WTC11 (cell line): ENCODE measurements around the gene KIF5A. TPM values are rescaled to one million over a fixed set of nuclear protein-coding genes. Genes with fewer than 3 reads are reported as not detected.
A peak's percentile ranks its signal among the peaks of the same experiment; 100 is the strongest.

ENCODE experiments used
- ATAC-seq: fragments of 200-7000 bp; cut with Tn5 transposase; 2 replicates; pipeline ENCODE4 v1.10.0; 2021; ENCODE audit warnings: mild to moderate bottlenecking, moderate library complexity
- CTCF ChIA-PET: fragments of 300-600 bp; sonication (Branson Sonifier 250); formaldehyde crosslinking; loops from one replicate; lab custom pipeline; 2021; ENCODE audit warnings: antibody characterized with exemption; lab: Charles Lee
- POLR2A ChIA-PET: fragments of 350-600 bp; sonication (Branson Sonifier 250); formaldehyde crosslinking; loops from one replicate; lab custom pipeline; 2021; ENCODE audit warnings: antibody characterized with exemption; lab: Charles Lee
- DNase-seq: peaks from one replicate; pipeline ENCODE4 v3.0.0; 2021; ENCODE audit warnings: low spot score
- H3K27ac Mint-ChIP-seq: 2 replicates; pipeline ENCODE4 v1.8.0; 2021; ENCODE audit warnings: mixed read lengths
- H3K27me3 Mint-ChIP-seq: 2 replicates; pipeline ENCODE4 v1.8.0; 2021; ENCODE audit warnings: low read depth, mild to moderate bottlenecking, moderate library complexity, mixed read lengths
- H3K36me3 Mint-ChIP-seq: 2 replicates; pipeline ENCODE4 v1.8.0; 2021; ENCODE audit warnings: mixed read lengths
- H3K4me1 Mint-ChIP-seq: 2 replicates; pipeline ENCODE4 v1.8.0; 2022; ENCODE audit warnings: mixed read lengths
- H3K4me3 Mint-ChIP-seq: 2 replicates; pipeline ENCODE4 v1.8.0; 2021; ENCODE audit warnings: mild to moderate bottlenecking, moderate library complexity, mixed read lengths
- H3K9me3 Mint-ChIP-seq: 2 replicates; pipeline ENCODE4 v1.8.0; 2021; ENCODE audit warnings: mixed read lengths
- FOXP1 ChIP-seq: sonication (generic); formaldehyde crosslinking; IDR thresholded peaks from 2 replicates; pipeline ENCODE4 v1.8.0; 2022; ENCODE audit warnings: missing genetic modification reagents, mild to moderate bottlenecking, moderate library complexity, borderline replicate concordance
- JUN ChIP-seq: sonication (generic); formaldehyde crosslinking; IDR thresholded peaks from 2 replicates; pipeline ENCODE4 v1.8.0; 2023; ENCODE audit warnings: mild to moderate bottlenecking, missing genetic modification reagents
- KAT7 ChIP-seq: sonication (generic); formaldehyde crosslinking; IDR thresholded peaks from 2 replicates; pipeline ENCODE4 v1.8.1; 2023; ENCODE audit warnings: missing genetic modification reagents, mild to moderate bottlenecking, borderline replicate concordance
- MXD4 ChIP-seq: fragments of 250-450 bp; sonication (Bioruptor Pico); IDR thresholded peaks from 2 replicates; pipeline ENCODE4 v1.8.0; 2021; ENCODE audit warnings: mild to moderate bottlenecking, moderate library complexity, borderline replicate concordance
- MYBL2 ChIP-seq: sonication (generic); formaldehyde crosslinking; IDR thresholded peaks from 2 replicates; pipeline ENCODE4 v1.8.1; 2023; ENCODE audit warnings: mild to moderate bottlenecking, moderate library complexity, missing genetic modification reagents
- NFE2L1 ChIP-seq: sonication (generic); formaldehyde crosslinking; IDR thresholded peaks from 2 replicates; pipeline ENCODE4 v1.8.1; 2023; ENCODE audit warnings: missing genetic modification reagents
- NFYB ChIP-seq: sonication (generic); formaldehyde crosslinking; conservative IDR thresholded peaks from 2 replicates; pipeline ENCODE4 v1.8.0; 2022; ENCODE audit warnings: low read depth, missing genetic modification reagents
- NR1H2 ChIP-seq: sonication (generic); formaldehyde crosslinking; IDR thresholded peaks from 2 replicates; pipeline ENCODE4 v1.9.0; 2021; ENCODE audit warnings: mild to moderate bottlenecking, moderate library complexity, missing genetic modification reagents
- OVOL2 ChIP-seq: fragments of 250-450 bp; sonication (Bioruptor Pico); IDR thresholded peaks from 2 replicates; pipeline ENCODE4 v1.9.0; 2021; ENCODE audit warnings: mild to moderate bottlenecking, borderline replicate concordance
- TCF7 ChIP-seq: sonication (generic); formaldehyde crosslinking; IDR thresholded peaks from 2 replicates; pipeline ENCODE4 v1.8.0; 2022; ENCODE audit warnings: mild to moderate bottlenecking, low read depth, missing genetic modification reagents, moderate library complexity
- ZNF232 ChIP-seq: sonication (generic); formaldehyde crosslinking; IDR thresholded peaks from 2 replicates; pipeline ENCODE4 v1.8.0; 2022; ENCODE audit warnings: mild to moderate bottlenecking, missing genetic modification reagents
- total RNA-seq: library from RNA; stranded (reverse); gene quantifications from 3 replicates; pipeline ENCODE4 v1.2.3, GENCODE V29; 2021
- TF ChIP-seq, protein P1 (sequence below): sonication (generic); formaldehyde crosslinking; IDR thresholded peaks from 2 replicates; pipeline ENCODE4 v1.8.1; 2023; ENCODE audit warnings: mild to moderate bottlenecking, moderate library complexity, missing genetic modification reagents
- TF ChIP-seq, protein P2 (sequence below): fragments of 250-450 bp; sonication (Bioruptor Pico); conservative IDR thresholded peaks from 2 replicates; pipeline ENCODE4 v1.9.0; 2021; ENCODE audit warnings: mild to moderate bottlenecking
- TF ChIP-seq, protein P3 (sequence below): sonication (generic); formaldehyde crosslinking; IDR thresholded peaks from 2 replicates; pipeline ENCODE4 v1.8.1; 2023; ENCODE audit warnings: mild to moderate bottlenecking, missing genetic modification reagents, borderline replicate concordance
- TF ChIP-seq, protein P4 (sequence below): sonication (generic); formaldehyde crosslinking; IDR thresholded peaks from 2 replicates; pipeline ENCODE4 v1.8.0; 2022; ENCODE audit warnings: mild to moderate bottlenecking, missing genetic modification reagents
- TF ChIP-seq, protein P5 (sequence below): sonication (generic); formaldehyde crosslinking; conservative IDR thresholded peaks from 2 replicates; pipeline ENCODE4 v1.8.1; 2022; ENCODE audit warnings: mild to moderate bottlenecking, missing genetic modification reagents
- TF ChIP-seq, protein P6 (sequence below): fragments of 250-450 bp; sonication (Bioruptor Pico); IDR thresholded peaks from 2 replicates; pipeline ENCODE4 v2.1.2; 2022; ENCODE audit warnings: mild to moderate bottlenecking, moderate library complexity

The KIF5A gene
- total RNA-seq, 1 experiment from 2014 or later: 16.1 TPM

DNA sequence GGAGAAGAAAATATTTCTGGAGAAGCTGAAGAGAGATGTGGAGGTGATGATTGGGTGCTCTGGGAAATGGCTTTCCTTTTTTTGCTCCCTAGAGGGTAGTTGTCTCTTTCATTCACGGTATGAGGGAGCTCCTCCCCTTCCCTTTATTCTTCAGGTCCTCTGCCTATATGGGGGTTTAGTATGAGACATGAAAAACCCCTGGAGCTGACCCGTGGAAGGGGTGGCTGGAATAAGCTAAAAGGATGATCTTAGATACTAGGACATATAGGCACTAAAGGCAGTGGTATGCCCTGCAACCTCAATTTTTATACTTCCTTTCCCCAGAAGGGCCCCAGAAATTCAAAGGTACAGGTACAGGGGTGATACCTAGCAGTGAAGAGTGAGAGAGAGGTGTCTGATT is 50.6 kb downstream of the KIF5A start (continued):
- TF ChIP-seq JUN (CRISPR knock-in tag) (no peak), MYBL2 (no peak), MXD4 (CRISPR knock-in tag) (no peak)
- TF ChIP-seq, protein P1, sequence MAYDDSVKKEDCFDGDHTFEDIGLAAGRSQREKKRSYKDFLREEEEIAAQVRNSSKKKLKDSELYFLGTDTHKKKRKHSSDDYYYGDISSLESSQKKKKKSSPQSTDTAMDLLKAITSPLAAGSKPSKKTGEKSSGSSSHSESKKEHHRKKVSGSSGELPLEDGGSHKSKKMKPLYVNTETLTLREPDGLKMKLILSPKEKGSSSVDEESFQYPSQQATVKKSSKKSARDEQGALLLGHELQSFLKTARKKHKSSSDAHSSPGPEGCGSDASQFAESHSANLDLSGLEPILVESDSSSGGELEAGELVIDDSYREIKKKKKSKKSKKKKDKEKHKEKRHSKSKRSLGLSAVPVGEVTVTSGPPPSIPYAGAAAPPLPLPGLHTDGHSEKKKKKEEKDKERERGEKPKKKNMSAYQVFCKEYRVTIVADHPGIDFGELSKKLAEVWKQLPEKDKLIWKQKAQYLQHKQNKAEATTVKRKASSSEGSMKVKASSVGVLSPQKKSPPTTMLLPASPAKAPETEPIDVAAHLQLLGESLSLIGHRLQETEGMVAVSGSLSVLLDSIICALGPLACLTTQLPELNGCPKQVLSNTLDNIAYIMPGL (CRISPR knock-in tag): no peak

DNA sequence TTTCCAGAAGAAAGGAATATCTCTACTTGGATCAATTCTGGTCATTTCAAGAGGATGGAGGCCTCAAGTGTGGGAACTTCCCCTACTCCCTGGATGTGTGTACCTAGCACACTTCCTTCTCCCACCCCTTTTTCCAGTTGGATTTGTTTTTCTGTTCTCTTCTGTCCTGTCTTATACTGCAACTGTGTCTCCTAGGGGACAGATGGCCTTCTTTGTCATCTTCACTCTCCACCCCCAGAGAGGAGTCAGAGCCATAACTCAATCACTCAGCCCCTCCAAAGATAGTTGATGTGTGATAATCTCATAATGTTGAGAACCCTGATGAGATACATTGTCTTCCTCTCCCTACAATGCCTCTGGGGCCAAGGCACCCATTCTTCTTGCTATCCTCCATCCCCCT is 52.7 kb downstream of the KIF5A start:
- POLR2A ChIA-PET: no interaction called here

DNA sequence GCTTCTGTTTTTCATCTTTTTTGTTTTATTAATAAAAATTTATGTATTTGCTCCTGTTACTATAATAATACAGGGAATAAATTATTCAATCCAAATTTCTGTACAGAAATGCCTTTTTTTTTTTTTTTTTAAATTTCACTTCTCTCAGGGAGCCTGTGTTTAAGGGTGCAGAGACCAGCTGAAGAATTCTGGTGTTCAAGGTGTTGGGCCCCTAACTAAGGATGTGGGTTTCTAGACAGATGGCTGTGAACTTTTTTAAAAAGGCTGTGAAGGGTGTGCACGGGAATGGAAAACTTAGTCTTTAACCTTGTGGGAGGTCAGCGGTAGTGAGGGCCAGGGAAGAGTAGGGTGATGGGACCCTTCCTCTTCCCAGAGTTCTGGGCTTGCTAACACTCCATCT is 53.5 kb downstream of the KIF5A start:
- peaks cover 20% of the 10 kb centered on the region for H3K4me1 Mint-ChIP-seq
- ChIA-PET POLR2A (interaction anchor here (0.5 to 1.4 kb wide), 5 partner anchors 11 to 99 kb away, joined by 3 to 7 read pairs (median 3); partner anchors contain the start of genes B4GALNT1 and OS9), CTCF (interaction anchor here (0.8 to 1.7 kb wide), 9 partner anchors 12 to 144 kb away, joined by 3 to 16 read pairs (median 5); partner anchors contain the start of genes B4GALNT1, DDIT3, GLI1 and PIP4K2C)
- no peak for ATAC-seq
- peak overlapping the region; percentile 93 for H3K27ac Mint-ChIP-seq
- H3K27me3 Mint-ChIP-seq: no peaks in the 10 kb centered on the region
- peaks cover 27% of the 10 kb centered on the region for H3K36me3 Mint-ChIP-seq
- DNase-seq: no peak
- H3K9me3 Mint-ChIP-seq: no peaks in the 10 kb centered on the region
- H3K4me3 Mint-ChIP-seq: peak overlapping the region; percentile 85
- TF ChIP-seq KAT7 (no peak), FOXP1 (CRISPR knock-in tag) (no peak), NR1H2 (no peak), NFE2L1 (CRISPR knock-in tag) (no peak), NFYB (CRISPR knock-in tag) (no peak), ZNF232 (CRISPR knock-in tag) (no peak), TCF7 (no peak)
- TF ChIP-seq, protein P2, sequence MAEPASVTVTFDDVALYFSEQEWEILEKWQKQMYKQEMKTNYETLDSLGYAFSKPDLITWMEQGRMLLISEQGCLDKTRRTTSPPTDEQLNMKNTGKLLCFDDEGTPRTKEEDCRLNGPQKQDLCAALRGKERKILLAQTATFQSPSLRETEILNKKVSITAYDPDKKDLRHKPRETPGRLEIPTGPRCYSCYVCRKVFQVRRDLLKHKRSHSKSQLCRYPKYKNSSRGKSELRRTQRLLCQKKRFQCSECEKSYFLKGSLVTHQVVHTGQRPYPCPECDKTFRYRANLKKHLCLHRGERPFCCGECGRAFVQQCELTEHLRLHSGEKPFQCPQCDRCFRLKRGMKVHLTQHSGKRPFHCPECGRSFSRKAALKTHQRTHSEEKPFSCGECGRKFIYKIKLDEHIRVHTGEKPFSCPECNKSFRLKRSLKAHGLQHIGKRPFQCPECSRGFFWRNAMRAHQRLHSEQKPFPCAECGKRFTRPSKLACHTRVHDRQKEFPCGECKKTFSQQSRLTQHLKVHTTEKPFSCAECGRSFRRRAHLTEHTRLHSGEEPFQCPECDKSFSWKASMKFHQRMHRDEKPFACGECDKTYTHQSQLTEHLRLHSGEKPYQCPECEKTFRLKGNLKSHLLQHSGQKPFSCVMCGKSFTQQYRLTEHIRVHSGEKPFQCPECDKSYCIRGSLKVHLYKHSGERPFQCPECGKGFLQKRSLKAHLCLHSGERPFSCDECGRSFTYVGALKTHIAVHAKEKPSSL (CRISPR knock-in tag): no peak

More for the DNA sequence above, 52.7 kb downstream of the KIF5A start:
- Mint-ChIP-seq H3K36me3 (peaks cover 28% of the 10 kb centered on the region), H3K27ac (no peak overlapping the region), H3K4me3 (no peak overlapping the region), H3K9me3 (no peaks in the 10 kb centered on the region), H3K27me3 (no peaks in the 10 kb centered on the region), H3K4me1 (peaks cover 20% of the 10 kb centered on the region)
- no peak for DNase-seq
- ATAC-seq: no peak
- TF ChIP-seq OVOL2 (CRISPR knock-in tag) (no peak), FOXP1 (CRISPR knock-in tag) (no peak)
- TF ChIP-seq, protein P3, sequence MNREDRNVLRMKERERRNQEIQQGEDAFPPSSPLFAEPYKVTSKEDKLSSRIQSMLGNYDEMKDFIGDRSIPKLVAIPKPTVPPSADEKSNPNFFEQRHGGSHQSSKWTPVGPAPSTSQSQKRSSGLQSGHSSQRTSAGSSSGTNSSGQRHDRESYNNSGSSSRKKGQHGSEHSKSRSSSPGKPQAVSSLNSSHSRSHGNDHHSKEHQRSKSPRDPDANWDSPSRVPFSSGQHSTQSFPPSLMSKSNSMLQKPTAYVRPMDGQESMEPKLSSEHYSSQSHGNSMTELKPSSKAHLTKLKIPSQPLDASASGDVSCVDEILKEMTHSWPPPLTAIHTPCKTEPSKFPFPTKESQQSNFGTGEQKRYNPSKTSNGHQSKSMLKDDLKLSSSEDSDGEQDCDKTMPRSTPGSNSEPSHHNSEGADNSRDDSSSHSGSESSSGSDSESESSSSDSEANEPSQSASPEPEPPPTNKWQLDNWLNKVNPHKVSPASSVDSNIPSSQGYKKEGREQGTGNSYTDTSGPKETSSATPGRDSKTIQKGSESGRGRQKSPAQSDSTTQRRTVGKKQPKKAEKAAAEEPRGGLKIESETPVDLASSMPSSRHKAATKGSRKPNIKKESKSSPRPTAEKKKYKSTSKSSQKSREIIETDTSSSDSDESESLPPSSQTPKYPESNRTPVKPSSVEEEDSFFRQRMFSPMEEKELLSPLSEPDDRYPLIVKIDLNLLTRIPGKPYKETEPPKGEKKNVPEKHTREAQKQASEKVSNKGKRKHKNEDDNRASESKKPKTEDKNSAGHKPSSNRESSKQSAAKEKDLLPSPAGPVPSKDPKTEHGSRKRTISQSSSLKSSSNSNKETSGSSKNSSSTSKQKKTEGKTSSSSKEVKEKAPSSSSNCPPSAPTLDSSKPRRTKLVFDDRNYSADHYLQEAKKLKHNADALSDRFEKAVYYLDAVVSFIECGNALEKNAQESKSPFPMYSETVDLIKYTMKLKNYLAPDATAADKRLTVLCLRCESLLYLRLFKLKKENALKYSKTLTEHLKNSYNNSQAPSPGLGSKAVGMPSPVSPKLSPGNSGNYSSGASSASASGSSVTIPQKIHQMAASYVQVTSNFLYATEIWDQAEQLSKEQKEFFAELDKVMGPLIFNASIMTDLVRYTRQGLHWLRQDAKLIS (CRISPR knock-in tag): no peak
- TF ChIP-seq, protein P4, sequence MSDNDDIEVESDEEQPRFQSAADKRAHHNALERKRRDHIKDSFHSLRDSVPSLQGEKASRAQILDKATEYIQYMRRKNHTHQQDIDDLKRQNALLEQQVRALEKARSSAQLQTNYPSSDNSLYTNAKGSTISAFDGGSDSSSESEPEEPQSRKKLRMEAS (CRISPR knock-in tag): no peak
- TF ChIP-seq, protein P5, sequence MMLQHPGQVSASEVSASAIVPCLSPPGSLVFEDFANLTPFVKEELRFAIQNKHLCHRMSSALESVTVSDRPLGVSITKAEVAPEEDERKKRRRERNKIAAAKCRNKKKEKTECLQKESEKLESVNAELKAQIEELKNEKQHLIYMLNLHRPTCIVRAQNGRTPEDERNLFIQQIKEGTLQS (CRISPR knock-in tag): no peak
- TF ChIP-seq, protein P6, sequence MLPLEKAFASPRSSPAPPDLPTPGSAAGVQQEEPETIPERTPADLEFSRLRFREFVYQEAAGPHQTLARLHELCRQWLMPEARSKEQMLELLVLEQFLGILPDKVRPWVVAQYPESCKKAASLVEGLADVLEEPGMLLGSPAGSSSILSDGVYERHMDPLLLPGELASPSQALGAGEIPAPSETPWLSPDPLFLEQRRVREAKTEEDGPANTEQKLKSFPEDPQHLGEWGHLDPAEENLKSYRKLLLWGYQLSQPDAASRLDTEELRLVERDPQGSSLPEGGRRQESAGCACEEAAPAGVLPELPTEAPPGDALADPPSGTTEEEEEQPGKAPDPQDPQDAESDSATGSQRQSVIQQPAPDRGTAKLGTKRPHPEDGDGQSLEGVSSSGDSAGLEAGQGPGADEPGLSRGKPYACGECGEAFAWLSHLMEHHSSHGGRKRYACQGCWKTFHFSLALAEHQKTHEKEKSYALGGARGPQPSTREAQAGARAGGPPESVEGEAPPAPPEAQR: no peak
- CTCF ChIA-PET: no interaction called here
